ENCODE results near the gene BCKDK. TPM values are rescaled to one million over a fixed set of nuclear protein-coding genes. Genes with fewer than 3 reads are reported as not detected.

BCKDK gene
- total and polyA plus RNA-seq, 2 of the 8 experiments (the other 6 are each of a cell fraction or from before 2014, with no cell fraction given), result 49.6 to 77.1 TPM

GRCh38 chr16:31073970-31074813 is 34.0 kb upstream of the BCKDK start, which contains the start of the genes ZNF646 and ZNF668 (continued):
- peak; percentile 88 for TF ChIP-seq SP1 (IDR thresholded peaks at IDR 0.05; ENCODE audit: low read depth, low read length)
- TF ChIP-seq CHD7 (IDR thresholded peaks at IDR 0.05; ENCODE audit: insufficient replicate concordance, low read length), result no peak
